SHP77 treated with DMSO at 0.1 percent for 48 hours (cell line): ENCODE results near the gene ZC3H12D.
"Not testable (repeated sequence)": the region's sequence is repeated elsewhere in the genome, so short reads cannot be mapped to it uniquely, and the experiment has no call there.

ENCODE experiments used
- DNase-seq: peaks from one replicate; lab custom pipeline; 2025; lab: John Stamatoyannopoulos, UW

Gene ZC3H12D

GRCh38 chr6:149483849-149484655, 762 bp downstream of the ZC3H12D start:
- no peak for DNase-seq

- no peak for DNase-seq
These were observed 1.5 kb downstream of the ZC3H12D start for GRCh38 chr6:149483334-149483725.

- DNase-seq = no peak
These were observed 2.1 kb downstream of the ZC3H12D start for GRCh38 chr6:149482545-149483333.

- DNase-seq = no peak
These were observed 4.1 kb downstream of the ZC3H12D start for GRCh38 chr6:149480502-149481280.

GRCh38 chr6:149478631-149479314, 6.0 kb downstream of the ZC3H12D start:
- no peak for DNase-seq

- no peak for DNase-seq
These were observed 7.3 kb downstream of the ZC3H12D start for GRCh38 chr6:149477544-149477943.

GRCh38 chr6:149476789-149477455, 7.9 kb downstream of the ZC3H12D start:
- DNase-seq = no peak

- DNase-seq = no peak
These were observed 10.5 kb downstream of the ZC3H12D start for GRCh38 chr6:149474108-149474935.

GRCh38 chr6:149473080-149474052, 11.4 kb downstream of the ZC3H12D start:
- no peak for DNase-seq

GRCh38 chr6:149472241-149472640, 12.6 kb downstream of the ZC3H12D start:
- no peak for DNase-seq

GRCh38 chr6:149471801-149472200, 13.0 kb downstream of the ZC3H12D start:
- no peak for DNase-seq

GRCh38 chr6:149470948-149471347, 13.9 kb downstream of the ZC3H12D start:
- DNase-seq = no peak

GRCh38 chr6:149468179-149468578, 16.6 kb downstream of the ZC3H12D start:
- no peak for DNase-seq

GRCh38 chr6:149467265-149467664, 17.5 kb downstream of the ZC3H12D start:
- DNase-seq = no peak

- no peak for DNase-seq
These were observed 20.4 kb downstream of the ZC3H12D start for GRCh38 chr6:149464411-149464810.

GRCh38 chr6:149463781-149464180, 21.0 kb downstream of the ZC3H12D start:
- no peak for DNase-seq

GRCh38 chr6:149462712-149463111, 22.1 kb downstream of the ZC3H12D start:
- not testable (repeated sequence) for DNase-seq

- DNase-seq = no peak
These were observed 23.1 kb downstream of the ZC3H12D start for GRCh38 chr6:149461670-149462069.

GRCh38 chr6:149460249-149460648, 24.6 kb downstream of the ZC3H12D start:
- not testable (repeated sequence) for DNase-seq
